CD4-positive, alpha-beta T cell treated with Interleukin-17A for 1 hour (primary cell): ENCODE data around the gene TRIM9.
"Not testable (repeated sequence)": the region's sequence is repeated elsewhere in the genome, so short reads cannot be mapped to it uniquely, and the experiment has no call there.

Experiments used
- DNase-seq: peaks from one replicate; pipeline ENCODE4 v3.0.0-alpha.2; 2020

The TRIM9 gene

GRCh38 chr14:50999726-51000125, 95.2 kb downstream of the TRIM9 start:
- no peak for DNase-seq

GRCh38 chr14:50998612-50999011, 96.3 kb downstream of the TRIM9 start:
- DNase-seq = no peak

- DNase-seq = no peak
These were observed 97.2 kb downstream of the TRIM9 start for GRCh38 chr14:50997712-50998111.

GRCh38 chr14:50994158-50994557, 100.7 kb downstream of the TRIM9 start:
- DNase-seq = not testable (repeated sequence)

- no peak for DNase-seq
These were observed 109.0 kb downstream of the TRIM9 start for GRCh38 chr14:50985859-50986331.

GRCh38 chr14:50985124-50985858, 109.6 kb downstream of the TRIM9 start:
- no peak for DNase-seq

GRCh38 chr14:50984036-50984710, 110.7 kb downstream of the TRIM9 start:
- DNase-seq = no peak

GRCh38 chr14:50979941-50980850, 114.7 kb downstream of the TRIM9 start:
- no peak for DNase-seq

- no peak for DNase-seq
These were observed 116.0 kb downstream of the TRIM9 start for GRCh38 chr14:50978888-50979287.

- no peak for DNase-seq
These were observed 116.4 kb downstream of the TRIM9 start for GRCh38 chr14:50978529-50978871.

GRCh38 chr14:50977863-50978528, 116.9 kb downstream of the TRIM9 start:
- DNase-seq = no peak

- DNase-seq = no peak
These were observed 120.8 kb downstream of the TRIM9 start for GRCh38 chr14:50974118-50974517.

- no peak for DNase-seq
These were observed 122.2 kb downstream of the TRIM9 start for GRCh38 chr14:50972734-50973133.

GRCh38 chr14:50970886-50971781, 123.8 kb downstream of the TRIM9 start:
- DNase-seq = no peak

GRCh38 chr14:50967790-50968189, 127.1 kb downstream of the TRIM9 start:
- no peak for DNase-seq

GRCh38 chr14:50967103-50967502, 127.8 kb downstream of the TRIM9 start:
- DNase-seq = no peak

GRCh38 chr14:50964683-50965390, 130.1 kb downstream of the TRIM9 start:
- no peak for DNase-seq

- DNase-seq = no peak
These were observed 131.0 kb downstream of the TRIM9 start for GRCh38 chr14:50963919-50964318.

- no peak for DNase-seq
These were observed 133.2 kb downstream of the TRIM9 start for GRCh38 chr14:50961605-50962221.

- no peak for DNase-seq
These were observed 137.6 kb downstream of the TRIM9 start for GRCh38 chr14:50957296-50957695.

- not testable (repeated sequence) for DNase-seq
These were observed 138.5 kb downstream of the TRIM9 start for GRCh38 chr14:50956421-50956820.
